PC-9 (cell line): ENCODE results near the gene PTBP1.

ENCODE experiments used
- CTCF ChIP-seq: fragments of 200-600 bp; sonication (generic); conservative IDR thresholded peaks from 2 replicates; pipeline ENCODE4 v1.6.1; 2017; ENCODE audit warnings: mixed run types, antibody characterized with exemption, mild to moderate bottlenecking, moderate library complexity
- EZH2 ChIP-seq: fragments of 200-600 bp; sonication (generic); IDR thresholded peaks from 2 replicates; pipeline ENCODE4 v1.8.0; 2017; ENCODE audit warnings: antibody characterized with exemption, low read depth

- no peak for TF ChIP-seq CTCF
- no peak for TF ChIP-seq EZH2
Measured at GRCh38 chr19:854549-854948, 57.3 kb downstream of the PTBP1 start.
